Memory B cell (primary cell): ENCODE data around the gene GCM1.

Source experiments
- ATAC-seq: fragments of 150-1000 bp; cut with Tn5 transposase; 2 replicates; pipeline ENCODE4 v1.10.0; 2021; ENCODE audit warnings: low read depth, mild to moderate bottlenecking, moderate library complexity
- DNase-seq, 2 donors: peaks; one replicate each; pipeline ENCODE4 v3.0.0; 2022; ENCODE audit warnings: low spot score in 2 of 2
- H3K27ac Mint-ChIP-seq: one replicate; pipeline ENCODE4 v1.8.0; 2022; ENCODE audit warnings: mild to moderate bottlenecking, moderate library complexity, mixed read lengths
- H3K27me3 Mint-ChIP-seq: one replicate; pipeline ENCODE4 v1.8.0; 2022; ENCODE audit warnings: mixed read lengths
- H3K36me3 Mint-ChIP-seq: one replicate; pipeline ENCODE4 v1.8.0; 2022; ENCODE audit warnings: mild to moderate bottlenecking, mixed read lengths
- H3K4me1 Mint-ChIP-seq: one replicate; pipeline ENCODE4 v1.8.0; 2022; ENCODE audit warnings: mixed read lengths
- H3K4me3 Mint-ChIP-seq: one replicate; pipeline ENCODE4 v1.8.0; 2022; ENCODE audit warnings: mild to moderate bottlenecking, moderate library complexity, mixed read lengths
- H3K9me3 Mint-ChIP-seq: one replicate; pipeline ENCODE4 v1.8.0; 2022; ENCODE audit warnings: mixed read lengths

GCM1 gene

GRCh38 chr6:53134601-53135235 is 13.9 kb downstream of the GCM1 start:
- Mint-ChIP-seq H3K36me3 (peaks cover 3% of the 10 kb centered on the region), H3K27me3 (no peaks in the 10 kb centered on the region), H3K4me1 (no peaks in the 10 kb centered on the region), H3K9me3 (no peaks in the 10 kb centered on the region), H3K4me3 (no peak overlapping the region), H3K27ac (no peak overlapping the region)
- DNase-seq (no peak), ATAC-seq (no peak)

- ATAC-seq: no peak
- H3K4me1 Mint-ChIP-seq: no peaks in the 10 kb centered on the region
- no peak overlapping the region for H3K27ac Mint-ChIP-seq
Measured at GRCh38 chr6:53133961-53134360, 14.7 kb downstream of the GCM1 start.

GRCh38 chr6:53130569-53131290 is 17.9 kb downstream of the GCM1 start:
- Mint-ChIP-seq H3K36me3 (peaks cover 3% of the 10 kb centered on the region), H3K9me3 (no peaks in the 10 kb centered on the region), H3K27ac (no peak overlapping the region), H3K27me3 (no peaks in the 10 kb centered on the region), H3K4me1 (no peaks in the 10 kb centered on the region), H3K4me3 (no peak overlapping the region)
- DNase-seq (no peak), ATAC-seq (no peak)

More at GRCh38 chr6:53133961-53134360, 14.7 kb downstream of the GCM1 start:
- DNase-seq: no peak
- no peaks in the 10 kb centered on the region for H3K9me3 Mint-ChIP-seq
- peaks cover 3% of the 10 kb centered on the region for H3K36me3 Mint-ChIP-seq
- H3K4me3 Mint-ChIP-seq: no peak overlapping the region
- H3K27me3 Mint-ChIP-seq: no peaks in the 10 kb centered on the region

GRCh38 chr6:53128842-53129241 is 19.8 kb downstream of the GCM1 start:
- ATAC-seq (no peak), DNase-seq (no peak)
- Mint-ChIP-seq H3K9me3 (no peaks in the 10 kb centered on the region), H3K4me3 (no peak overlapping the region), H3K27me3 (no peaks in the 10 kb centered on the region), H3K4me1 (no peaks in the 10 kb centered on the region), H3K27ac (no peak overlapping the region), H3K36me3 (peaks cover 3% of the 10 kb centered on the region)

- DNase-seq (no peak), ATAC-seq (no peak)
- no peak overlapping the region for H3K27ac Mint-ChIP-seq
- H3K27me3 Mint-ChIP-seq: peaks cover 5% of the 10 kb centered on the region
- H3K4me1 Mint-ChIP-seq: no peaks in the 10 kb centered on the region
- no peak overlapping the region for H3K4me3 Mint-ChIP-seq
- no peaks in the 10 kb centered on the region for H3K9me3 Mint-ChIP-seq
- no peaks in the 10 kb centered on the region for H3K36me3 Mint-ChIP-seq
Measured at GRCh38 chr6:53125276-53125675, 23.4 kb downstream of the GCM1 start.

- no peak overlapping the region for H3K27ac Mint-ChIP-seq
- no peak for DNase-seq
- no peak overlapping the region for H3K4me3 Mint-ChIP-seq
- ATAC-seq: no peak
- no peaks in the 10 kb centered on the region for H3K4me1 Mint-ChIP-seq
- no peaks in the 10 kb centered on the region for H3K9me3 Mint-ChIP-seq
- H3K36me3 Mint-ChIP-seq: no peaks in the 10 kb centered on the region
- H3K27me3 Mint-ChIP-seq: peaks cover 6% of the 10 kb centered on the region
Measured at GRCh38 chr6:53124131-53124800, 24.4 kb downstream of the GCM1 start.

- ATAC-seq (no peak), DNase-seq (no peak)
- Mint-ChIP-seq H3K36me3 (peaks cover 3% of the 10 kb centered on the region), H3K4me3 (no peak overlapping the region), H3K9me3 (no peaks in the 10 kb centered on the region), H3K27me3 (peaks cover 6% of the 10 kb centered on the region), H3K4me1 (no peaks in the 10 kb centered on the region), H3K27ac (no peak overlapping the region)
Measured at GRCh38 chr6:53119772-53120409, 28.8 kb downstream of the GCM1 start.

- Mint-ChIP-seq H3K27me3 (peaks cover 6% of the 10 kb centered on the region), H3K36me3 (peaks cover 3% of the 10 kb centered on the region), H3K4me1 (no peaks in the 10 kb centered on the region), H3K4me3 (no peak overlapping the region), H3K9me3 (no peaks in the 10 kb centered on the region), H3K27ac (no peak overlapping the region)
- ATAC-seq (no peak), DNase-seq (no peak)
Measured at GRCh38 chr6:53119349-53119748, 29.3 kb downstream of the GCM1 start.

GRCh38 chr6:53115741-53116140 is 32.9 kb downstream of the GCM1 start:
- Mint-ChIP-seq H3K36me3 (peaks cover 3% of the 10 kb centered on the region), H3K4me1 (no peaks in the 10 kb centered on the region), H3K27ac (no peak overlapping the region), H3K27me3 (peaks cover 4% of the 10 kb centered on the region), H3K4me3 (no peak overlapping the region), H3K9me3 (no peaks in the 10 kb centered on the region)
- DNase-seq (no peak), ATAC-seq (no peak)

- H3K27me3 Mint-ChIP-seq: peaks cover 1% of the 10 kb centered on the region
- H3K9me3 Mint-ChIP-seq: no peaks in the 10 kb centered on the region
- peaks cover 3% of the 10 kb centered on the region for H3K36me3 Mint-ChIP-seq
- DNase-seq (no peak), ATAC-seq (no peak)
- no peaks in the 10 kb centered on the region for H3K4me1 Mint-ChIP-seq
- H3K27ac Mint-ChIP-seq: no peak overlapping the region
- no peak overlapping the region for H3K4me3 Mint-ChIP-seq
Measured at GRCh38 chr6:53115113-53115512, 33.5 kb downstream of the GCM1 start.

- no peak overlapping the region for H3K4me3 Mint-ChIP-seq
- no peak for ATAC-seq
Measured at GRCh38 chr6:53113742-53114141, 34.9 kb downstream of the GCM1 start.

GRCh38 chr6:53112871-53113270 is 35.8 kb downstream of the GCM1 start:
- Mint-ChIP-seq H3K9me3 (no peaks in the 10 kb centered on the region), H3K27ac (no peak overlapping the region), H3K4me1 (no peaks in the 10 kb centered on the region), H3K27me3 (no peaks in the 10 kb centered on the region), H3K4me3 (no peak overlapping the region), H3K36me3 (peaks cover 3% of the 10 kb centered on the region)
- ATAC-seq (no peak), DNase-seq (no peak)

More at GRCh38 chr6:53113742-53114141, 34.9 kb downstream of the GCM1 start:
- DNase-seq: no peak
- H3K4me1 Mint-ChIP-seq: no peaks in the 10 kb centered on the region
- H3K27me3 Mint-ChIP-seq: no peaks in the 10 kb centered on the region
- H3K27ac Mint-ChIP-seq: no peak overlapping the region
- peaks cover 3% of the 10 kb centered on the region for H3K36me3 Mint-ChIP-seq
- H3K9me3 Mint-ChIP-seq: no peaks in the 10 kb centered on the region

- Mint-ChIP-seq H3K9me3 (no peaks in the 10 kb centered on the region), H3K27ac (no peak overlapping the region), H3K27me3 (no peaks in the 10 kb centered on the region), H3K4me3 (no peak overlapping the region), H3K36me3 (peaks cover 3% of the 10 kb centered on the region), H3K4me1 (no peaks in the 10 kb centered on the region)
- ATAC-seq (no peak), DNase-seq (no peak)
Measured at GRCh38 chr6:53112404-53112803, 36.2 kb downstream of the GCM1 start.

- no peaks in the 10 kb centered on the region for H3K4me1 Mint-ChIP-seq
- no peak overlapping the region for H3K4me3 Mint-ChIP-seq
- ATAC-seq: no peak
Measured at GRCh38 chr6:53111865-53112264, 36.8 kb downstream of the GCM1 start.

More at GRCh38 chr6:53111865-53112264, 36.8 kb downstream of the GCM1 start:
- Mint-ChIP-seq H3K36me3 (peaks cover 3% of the 10 kb centered on the region), H3K27ac (no peak overlapping the region), H3K27me3 (no peaks in the 10 kb centered on the region), H3K9me3 (no peaks in the 10 kb centered on the region)
- no peak for DNase-seq
